KBM-7 (cell line): ENCODE results near the gene NRG3.

Source experiments
- DNase-seq: peaks from one replicate; pipeline ENCODE4 v3.0.0-alpha.2; 2015
- in situ Hi-C: fragments of 300-500 bp; cut with MboI; formaldehyde crosslinking; loops from 2 replicates; pipeline ENCODE4 v1.14.3; 2020; ENCODE audit warnings: low sequenced_read_pairs, low pct_unique_long_range_greater_than_20kb, mixed read lengths

The NRG3 gene

DNA sequence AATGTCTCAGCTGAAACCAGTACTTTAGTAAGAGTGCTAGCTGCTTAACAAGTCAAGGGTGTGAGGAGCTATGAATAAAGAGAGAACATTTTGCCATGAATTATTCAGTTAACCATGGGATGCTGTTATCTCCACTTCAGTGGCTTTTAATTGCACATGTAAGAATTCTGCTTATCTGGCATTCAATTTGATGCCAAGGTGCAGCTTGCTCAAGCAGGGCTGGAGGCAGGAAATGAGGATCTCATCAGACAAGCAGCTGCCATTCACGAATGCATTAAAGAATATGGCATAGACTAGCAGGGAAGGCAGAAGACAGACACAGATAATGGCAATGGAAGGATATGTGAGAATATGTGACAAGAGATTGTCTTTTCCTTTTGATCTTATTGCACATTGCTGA is 697.8 kb downstream of the NRG3 start:
- in situ Hi-C loops: no loop called here
- DNase-seq: no peak

GRCh38 chr10:82574081-82574480 is 699.1 kb downstream of the NRG3 start:
- no peak for DNase-seq
- in situ Hi-C loops: no loop called here

GRCh38 chr10:82575318-82575717 is 700.3 kb downstream of the NRG3 start:
- in situ Hi-C loops: no loop called here
- DNase-seq: no peak

- no peak for DNase-seq
- in situ Hi-C loops: no loop called here
These were observed 701.1 kb downstream of the NRG3 start for GRCh38 chr10:82576093-82576492.

GRCh38 chr10:82581940-82582339 is 706.9 kb downstream of the NRG3 start:
- no peak for DNase-seq
- in situ Hi-C loops: no loop called here

DNA sequence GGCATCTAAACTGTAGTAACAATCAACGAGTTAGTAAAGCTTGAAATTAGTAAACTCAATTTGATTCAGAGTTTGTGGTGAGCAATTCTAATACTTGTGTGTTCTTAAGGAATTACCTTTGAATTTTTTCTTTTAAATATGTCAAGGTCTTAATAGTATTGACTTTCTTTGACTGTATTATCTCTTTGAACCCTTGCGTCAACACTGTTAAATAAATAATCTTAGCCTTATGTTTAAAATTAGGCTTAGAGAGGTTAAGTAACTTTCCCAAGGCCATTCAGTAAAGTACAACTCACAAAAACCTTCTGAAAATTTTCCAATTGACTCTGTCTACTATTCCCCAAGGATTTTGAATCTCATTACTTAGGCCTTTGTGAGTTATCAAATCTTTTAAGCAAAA is 716.4 kb downstream of the NRG3 start:
- no peak for DNase-seq
- in situ Hi-C loops: no loop called here

DNA sequence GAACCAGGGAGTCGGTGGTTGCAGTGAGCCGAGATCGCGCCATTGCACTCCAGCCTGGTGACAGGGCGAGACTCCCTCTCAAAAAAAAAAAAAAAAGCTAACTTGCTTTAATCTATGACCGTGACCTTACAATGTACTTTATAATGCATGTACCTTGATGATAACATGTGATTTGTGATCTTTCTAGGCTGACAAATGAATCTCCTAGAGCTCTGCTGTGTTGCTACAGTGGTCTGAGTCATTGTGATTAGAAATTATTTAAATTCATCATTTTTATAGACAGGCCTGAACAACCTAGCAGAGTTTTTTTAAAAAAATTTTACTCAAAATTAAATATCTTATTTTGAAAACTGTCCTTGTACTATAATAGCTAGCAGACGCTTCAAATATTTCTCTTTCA is 722.8 kb downstream of the NRG3 start:
- in situ Hi-C loops: no loop called here

DNA sequence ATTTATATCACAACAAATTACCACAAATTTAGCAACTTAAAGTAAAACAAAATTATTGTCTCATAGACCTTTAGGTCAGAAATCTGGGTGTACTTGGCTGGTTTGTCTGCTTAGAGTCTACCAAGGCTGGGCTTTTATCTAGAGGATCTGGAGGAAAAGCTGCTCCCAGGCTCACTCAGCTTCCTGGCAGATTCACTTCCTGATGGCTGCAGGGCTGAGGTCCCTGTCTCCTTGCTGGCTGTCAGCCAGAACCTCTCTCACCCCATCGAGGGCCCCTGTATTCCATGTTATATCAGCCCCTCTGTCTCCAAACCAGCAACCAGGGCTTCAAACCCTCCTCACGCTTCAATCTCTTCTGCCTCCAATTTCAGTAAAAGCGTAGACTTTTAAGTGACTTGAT is 734.9 kb downstream of the NRG3 start:
- no peak for DNase-seq
- in situ Hi-C loops: no loop called here

More for the DNA sequence above, 722.8 kb downstream of the NRG3 start:
- DNase-seq: no peak

DNA sequence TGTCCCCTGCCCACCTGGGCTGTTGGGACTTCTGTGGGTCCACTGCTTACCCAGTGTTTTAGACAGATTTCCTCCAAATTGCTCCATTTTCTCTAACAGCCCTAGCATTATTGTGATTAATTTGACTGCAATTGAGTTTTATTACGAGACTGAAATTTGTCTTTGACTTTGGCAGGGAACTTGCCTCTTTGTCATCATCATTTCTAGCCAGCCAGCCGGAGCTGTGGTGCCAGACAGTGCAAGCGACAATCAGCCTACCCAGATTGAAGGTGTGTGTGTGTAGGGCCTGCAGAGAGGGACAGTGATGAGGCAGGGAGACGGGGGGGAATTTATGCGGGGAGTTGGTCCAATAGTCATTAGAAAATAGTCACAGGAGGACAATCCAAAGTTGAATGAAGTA is 743.0 kb downstream of the NRG3 start:
- no peak for DNase-seq
- in situ Hi-C loops: no loop called here

DNA sequence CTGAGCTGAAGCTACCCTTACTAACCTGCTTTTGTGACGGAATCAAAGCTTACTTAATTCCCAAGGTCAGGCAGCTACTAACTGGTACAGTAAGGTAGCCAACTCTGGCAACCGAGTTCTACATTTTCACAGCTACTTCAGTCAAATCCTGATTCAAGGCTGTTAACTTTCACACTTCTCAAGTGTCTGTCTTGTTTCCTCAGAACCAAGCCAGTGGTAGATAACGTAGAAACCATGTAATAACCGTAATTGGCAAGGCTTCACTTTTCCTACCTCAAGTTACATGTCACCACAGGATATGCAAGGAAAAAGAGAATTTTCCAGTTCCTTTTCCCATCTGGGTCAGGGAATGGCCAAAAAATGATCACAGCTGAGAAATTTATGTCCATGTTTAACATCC is 746.7 kb downstream of the NRG3 start:
- in situ Hi-C loops: no loop called here

DNA sequence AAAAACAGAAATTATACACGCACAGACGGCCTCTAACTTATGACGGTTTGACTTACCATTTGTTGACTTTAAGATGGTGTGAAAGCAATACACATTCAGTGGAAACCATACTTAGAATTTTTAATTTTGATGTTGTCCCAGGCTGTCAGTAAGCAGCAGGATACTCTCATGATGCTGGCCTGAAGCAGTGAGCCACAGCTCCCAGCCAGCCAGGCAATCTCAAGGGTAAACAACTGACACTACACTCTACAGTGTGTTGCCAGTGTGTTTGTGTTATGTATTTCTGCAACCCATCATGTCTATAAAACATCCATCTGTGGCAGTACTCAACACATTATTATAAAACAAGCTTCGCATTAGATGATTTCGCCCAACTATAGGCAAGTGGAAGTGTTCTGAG is 747.5 kb downstream of the NRG3 start:
- in situ Hi-C loops: no loop called here
- no peak for DNase-seq

More for the DNA sequence above, 746.7 kb downstream of the NRG3 start:
- DNase-seq: no peak

DNA sequence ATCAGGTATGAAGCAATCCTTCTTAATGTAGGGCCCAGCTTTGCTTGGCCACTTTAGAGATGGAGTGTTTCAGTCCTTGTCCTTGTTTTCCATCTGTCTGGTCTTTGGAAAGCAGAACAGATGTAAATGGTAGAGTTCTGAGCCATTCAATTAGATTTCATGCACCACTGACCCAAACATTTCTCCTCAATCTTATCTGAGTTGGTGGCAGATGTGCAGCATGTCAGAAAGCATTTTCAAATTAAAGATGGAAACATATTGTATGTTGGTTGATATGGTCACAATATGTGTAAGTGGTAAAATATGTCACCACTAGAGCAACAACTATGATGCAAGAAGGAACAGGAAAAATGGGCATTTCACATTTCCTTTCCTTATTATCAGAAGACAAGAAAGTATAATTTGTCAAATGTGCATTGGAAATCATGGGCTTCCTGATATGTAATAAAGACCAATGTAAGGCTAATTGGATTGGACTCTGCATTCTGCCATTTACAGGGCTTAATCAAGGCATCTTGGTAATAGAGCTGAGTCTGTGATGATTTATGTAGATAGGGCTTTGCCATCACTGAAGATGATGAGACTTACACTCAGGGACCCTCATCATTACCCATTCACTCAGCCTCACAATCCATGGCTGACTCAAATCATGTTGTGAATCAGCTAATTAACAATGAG is 750.7 kb downstream of the NRG3 start:
- DNase-seq: no peak
- in situ Hi-C loops: no loop called here

- in situ Hi-C loops: no loop called here
- no peak for DNase-seq
These were observed 753.4 kb downstream of the NRG3 start for GRCh38 chr10:82628373-82628772.

- in situ Hi-C loops: no loop called here
- no peak for DNase-seq
These were observed 768.1 kb downstream of the NRG3 start for GRCh38 chr10:82643076-82643475.

DNA sequence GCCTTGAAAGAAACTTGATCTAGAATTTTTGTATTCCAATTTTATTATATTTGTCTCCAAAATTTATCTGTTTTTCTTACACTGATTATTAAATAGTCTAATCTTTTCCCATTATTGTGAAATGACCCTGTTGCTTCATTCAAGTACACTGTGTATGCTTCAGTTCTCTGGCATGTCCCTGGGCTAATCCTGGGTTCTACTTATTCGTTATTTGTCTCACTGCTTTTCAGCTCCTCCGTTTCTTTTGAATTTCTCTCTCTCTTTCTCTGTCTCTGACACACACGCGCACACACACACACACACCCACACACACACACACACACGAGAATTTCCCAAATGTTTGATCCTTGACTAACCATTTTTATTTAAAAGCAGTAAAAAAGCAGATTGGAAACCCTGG is 768.6 kb downstream of the NRG3 start:
- in situ Hi-C loops: no loop called here

DNA sequence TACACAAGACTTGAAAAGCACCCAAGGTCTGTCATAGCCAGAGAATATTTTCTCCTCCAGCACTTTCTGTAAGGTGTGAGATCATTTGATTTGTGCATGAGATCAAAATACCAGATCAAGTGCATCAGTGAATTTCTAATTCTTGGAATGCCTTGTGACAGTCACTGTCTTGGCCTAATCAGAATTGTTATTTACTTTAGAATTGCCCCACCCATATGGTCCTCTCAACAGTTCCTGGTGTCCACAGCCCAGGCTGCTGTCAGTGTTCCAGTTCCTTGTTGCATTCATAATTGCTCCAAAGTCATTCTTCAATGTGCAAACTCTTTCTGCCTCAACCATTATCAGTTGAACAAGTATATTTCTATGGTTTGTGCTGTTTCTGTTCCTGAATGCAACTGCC is 770.2 kb downstream of the NRG3 start:
- in situ Hi-C loops: no loop called here
- DNase-seq: no peak

More for the DNA sequence above, 768.6 kb downstream of the NRG3 start:
- no peak for DNase-seq

- DNase-seq: no peak
- in situ Hi-C loops: no loop called here
These were observed 778.5 kb downstream of the NRG3 start for GRCh38 chr10:82653244-82654155.

GRCh38 chr10:82660205-82660604 is 785.2 kb downstream of the NRG3 start:
- DNase-seq: no peak
- in situ Hi-C loops: no loop called here

- DNase-seq: no peak
- in situ Hi-C loops: no loop called here
These were observed 786.0 kb downstream of the NRG3 start for GRCh38 chr10:82660986-82661385.

- DNase-seq: no peak
- in situ Hi-C loops: no loop called here
These were observed 786.7 kb downstream of the NRG3 start for GRCh38 chr10:82661701-82662100.
